Activated naive CD4-positive, alpha-beta T cell treated with anti-CD3 and anti-CD28 coated beads, Interleukin-2, amount 50 U/mL, for 24 hours (primary cell): ENCODE measurements around the gene RBM48.

Experiments
- H3K27ac Mint-ChIP-seq: one replicate; pipeline ENCODE4 v1.8.0; 2021; ENCODE audit warnings: mild to moderate bottlenecking, mixed read lengths
- H3K27me3 Mint-ChIP-seq: one replicate; pipeline ENCODE4 v1.8.0; 2021; ENCODE audit warnings: mixed read lengths
- H3K36me3 Mint-ChIP-seq: one replicate; pipeline ENCODE4 v1.8.0; 2021; ENCODE audit warnings: mixed read lengths
- H3K4me1 Mint-ChIP-seq: one replicate; pipeline ENCODE4 v1.8.0; 2021; ENCODE audit warnings: mixed read lengths
- H3K4me3 Mint-ChIP-seq: one replicate; pipeline ENCODE4 v1.8.0; 2021; ENCODE audit warnings: mild to moderate bottlenecking, mixed read lengths
- H3K9me3 Mint-ChIP-seq: one replicate; pipeline ENCODE4 v1.8.0; 2021; ENCODE audit warnings: mixed read lengths

The RBM48 gene

GRCh38 chr7:92576296-92576695 lies 47.7 kb downstream of the RBM48 start:
- H3K4me1 Mint-ChIP-seq = peaks cover 13% of the 10 kb centered on the region
- peaks cover 7% of the 10 kb centered on the region for H3K36me3 Mint-ChIP-seq
- H3K9me3 Mint-ChIP-seq = no peaks in the 10 kb centered on the region
- H3K4me3 Mint-ChIP-seq = no peak overlapping the region
- no peaks in the 10 kb centered on the region for H3K27me3 Mint-ChIP-seq
- no peak overlapping the region for H3K27ac Mint-ChIP-seq

- H3K4me1 Mint-ChIP-seq = peaks cover 60% of the 10 kb centered on the region
- no peaks in the 10 kb centered on the region for H3K27me3 Mint-ChIP-seq
- peak overlapping the region; percentile 6 for H3K27ac Mint-ChIP-seq
- peaks cover 13% of the 10 kb centered on the region for H3K36me3 Mint-ChIP-seq
- H3K4me3 Mint-ChIP-seq = no peak overlapping the region
- no peaks in the 10 kb centered on the region for H3K9me3 Mint-ChIP-seq
Measured at GRCh38 chr7:92582948-92583347, 54.4 kb downstream of the RBM48 start.

GRCh38 chr7:92584953-92585352 lies 56.4 kb downstream of the RBM48 start:
- Mint-ChIP-seq H3K27me3 (no peaks in the 10 kb centered on the region), H3K4me3 (peak overlapping the region; percentile 20), H3K4me1 (peaks cover 73% of the 10 kb centered on the region), H3K36me3 (peaks cover 16% of the 10 kb centered on the region), H3K9me3 (no peaks in the 10 kb centered on the region), H3K27ac (no peak overlapping the region)

GRCh38 chr7:92586403-92586802 lies 57.8 kb downstream of the RBM48 start:
- Mint-ChIP-seq H3K4me3 (peak overlapping the region; percentile 15), H3K27me3 (no peaks in the 10 kb centered on the region), H3K4me1 (peaks cover 71% of the 10 kb centered on the region), H3K36me3 (peaks cover 16% of the 10 kb centered on the region), H3K9me3 (no peaks in the 10 kb centered on the region), H3K27ac (no peak overlapping the region)

- H3K4me3 Mint-ChIP-seq = peak overlapping the region; percentile 93
- no peaks in the 10 kb centered on the region for H3K9me3 Mint-ChIP-seq
- H3K27ac Mint-ChIP-seq = no peak overlapping the region
- peaks cover 16% of the 10 kb centered on the region for H3K36me3 Mint-ChIP-seq
- H3K4me1 Mint-ChIP-seq = peaks cover 69% of the 10 kb centered on the region
- no peaks in the 10 kb centered on the region for H3K27me3 Mint-ChIP-seq
Measured at GRCh38 chr7:92586841-92587240, 58.2 kb downstream of the RBM48 start.
